Activated CD4-positive, CD25-positive, alpha-beta regulatory T cell treated with anti-CD3 and anti-CD28 coated beads, Interleukin-2, amount 50 U/mL, for 16 hours (primary cell): ENCODE results near the gene CD6.

Source experiments
- DNase-seq: peaks from one replicate; pipeline ENCODE4 v3.0.0-alpha.2; 2020; ENCODE audit warnings: low read depth, low spot score

Gene CD6

DNA sequence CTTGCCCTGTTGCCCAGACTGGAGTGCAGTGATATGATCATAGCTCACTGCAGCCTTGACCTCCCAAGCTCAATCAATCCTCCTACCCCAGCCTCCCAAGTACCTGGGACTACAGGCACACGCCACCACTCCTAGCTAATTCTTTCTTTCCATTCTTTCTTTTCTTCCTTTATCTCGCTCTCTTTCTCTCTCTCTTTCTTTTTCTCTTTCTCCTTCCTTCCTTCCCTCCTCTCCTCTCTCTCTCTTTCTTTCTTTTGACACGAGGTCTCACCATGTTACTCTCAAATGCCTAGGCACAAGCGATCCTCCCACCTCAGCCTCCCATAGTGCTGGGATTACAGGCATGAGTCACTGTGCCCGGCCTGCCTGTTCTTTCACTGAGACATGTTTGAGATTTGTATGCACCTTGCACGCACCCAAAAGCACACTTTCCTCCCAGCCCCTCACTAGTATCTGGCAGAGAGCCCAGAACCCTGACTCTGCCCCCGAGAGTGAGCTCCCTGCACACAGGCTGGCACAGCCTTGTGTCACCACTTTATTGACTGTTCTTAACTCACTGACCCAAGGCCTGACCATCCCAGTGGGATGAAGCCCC, 56.8 kb downstream of the CD6 start:
- DNase-seq = no peak

DNA sequence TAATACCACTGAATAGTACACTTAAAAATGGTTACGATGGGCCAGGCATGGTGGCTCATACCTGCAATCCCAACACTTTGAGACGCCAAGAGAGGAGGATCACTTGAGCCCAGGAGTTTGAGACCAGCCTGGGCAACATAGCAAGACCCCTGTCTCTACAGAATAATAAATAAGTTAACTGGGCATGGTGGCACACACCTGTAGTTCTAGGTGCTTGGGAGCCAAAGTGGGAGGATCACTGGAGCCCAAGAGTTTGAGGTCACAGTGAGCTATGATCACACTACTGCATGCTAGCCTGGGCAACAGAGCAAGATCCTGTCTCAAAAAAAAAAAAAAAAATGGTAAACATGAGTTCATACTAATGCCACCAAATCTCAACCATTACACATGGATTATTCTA, 61.3 kb downstream of the CD6 start:
- no peak for DNase-seq

DNA sequence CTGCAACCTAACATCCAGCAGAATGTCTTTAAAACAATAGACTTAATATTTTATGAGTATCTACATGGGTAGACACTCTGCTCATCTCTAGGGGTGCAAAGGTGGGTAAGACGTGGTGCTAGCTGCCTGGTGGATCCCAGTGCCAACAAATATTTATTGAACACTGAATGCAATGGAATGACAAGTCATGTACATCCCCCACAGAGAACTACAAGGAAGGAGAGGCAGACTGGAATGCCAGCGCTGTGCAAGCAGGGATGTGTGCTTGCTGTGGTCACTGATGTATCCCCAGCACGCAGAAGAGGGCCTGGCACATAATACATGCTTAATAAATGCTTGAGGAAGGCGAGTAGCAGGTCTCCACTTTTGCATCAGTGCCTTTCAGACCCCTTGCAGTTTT, 61.9 kb downstream of the CD6 start:
- DNase-seq = no peak

DNA sequence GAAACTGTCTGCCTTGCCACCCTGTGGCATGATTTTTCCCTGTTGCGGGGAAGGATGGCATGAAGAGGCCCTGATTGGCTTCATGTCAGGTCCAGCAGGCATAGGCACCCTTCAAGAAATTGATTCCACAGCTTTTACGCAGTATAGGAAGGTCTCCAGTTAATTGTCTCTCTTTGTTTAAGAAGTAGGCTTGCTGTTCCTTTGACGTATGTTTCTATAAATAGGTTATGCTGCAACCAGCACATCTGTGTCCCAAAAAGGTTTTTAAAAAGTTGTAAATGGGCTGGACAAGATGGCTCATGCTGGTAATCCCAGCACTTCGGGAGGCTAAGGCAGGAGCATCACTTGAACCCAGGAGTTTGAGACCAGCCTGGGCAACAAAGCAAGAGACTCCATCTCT, 62.6 kb downstream of the CD6 start:
- DNase-seq = no peak

DNA sequence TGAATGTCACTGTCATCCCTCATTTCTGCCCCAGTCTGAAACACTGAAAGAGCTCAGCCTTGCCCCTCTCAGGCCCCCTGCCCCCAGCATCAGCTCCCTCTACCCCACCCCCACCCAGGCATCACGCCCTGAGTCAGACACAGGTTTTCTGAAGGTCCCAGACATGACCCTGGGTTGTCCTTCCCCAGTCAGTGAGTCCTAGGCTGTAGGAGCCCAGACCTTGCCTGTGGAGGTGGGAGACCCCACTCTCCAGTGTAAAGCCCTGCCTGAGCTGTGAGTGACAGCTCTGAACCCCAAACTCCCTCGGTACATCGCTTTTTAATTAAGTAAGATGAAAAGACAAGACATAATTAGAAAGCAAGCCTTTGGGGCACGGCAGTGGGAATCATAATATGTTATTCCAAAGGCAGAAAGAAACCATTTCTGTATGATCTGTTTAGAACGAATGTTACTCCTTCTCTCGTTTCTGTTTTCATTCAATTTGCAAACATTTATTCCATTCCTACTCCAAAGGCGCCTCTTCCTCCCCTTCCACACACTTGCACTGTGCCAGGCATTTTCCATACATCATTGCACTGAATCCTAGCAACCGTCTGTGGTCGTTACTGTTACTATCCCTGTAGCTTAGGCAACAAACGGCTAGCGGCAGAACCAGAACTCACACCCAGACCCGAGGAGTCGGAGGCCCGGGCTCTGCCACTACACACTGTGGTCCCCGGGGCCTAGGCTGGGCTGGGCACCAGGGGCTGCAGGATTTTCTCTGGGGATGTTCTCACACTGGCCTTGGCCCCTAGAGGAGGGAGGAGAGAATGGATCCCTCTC, 63.4 kb downstream of the CD6 start:
- no peak for DNase-seq

DNA sequence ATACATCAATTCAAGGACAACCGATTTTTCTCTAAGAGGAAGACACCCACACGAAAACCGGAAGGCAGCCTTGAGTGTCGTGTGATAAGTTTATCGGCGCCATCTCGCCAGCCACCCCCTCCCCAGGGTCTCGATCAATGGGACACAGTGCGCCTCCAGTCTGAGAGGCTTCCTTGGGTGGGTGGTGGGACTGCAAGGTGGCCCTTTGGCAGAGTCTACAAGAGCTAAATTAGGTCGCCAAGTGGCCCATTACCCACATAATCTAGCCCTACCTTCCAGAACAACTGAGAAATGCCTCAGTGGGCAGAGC, 64.0 kb downstream of the CD6 start:
- no peak for DNase-seq

DNA sequence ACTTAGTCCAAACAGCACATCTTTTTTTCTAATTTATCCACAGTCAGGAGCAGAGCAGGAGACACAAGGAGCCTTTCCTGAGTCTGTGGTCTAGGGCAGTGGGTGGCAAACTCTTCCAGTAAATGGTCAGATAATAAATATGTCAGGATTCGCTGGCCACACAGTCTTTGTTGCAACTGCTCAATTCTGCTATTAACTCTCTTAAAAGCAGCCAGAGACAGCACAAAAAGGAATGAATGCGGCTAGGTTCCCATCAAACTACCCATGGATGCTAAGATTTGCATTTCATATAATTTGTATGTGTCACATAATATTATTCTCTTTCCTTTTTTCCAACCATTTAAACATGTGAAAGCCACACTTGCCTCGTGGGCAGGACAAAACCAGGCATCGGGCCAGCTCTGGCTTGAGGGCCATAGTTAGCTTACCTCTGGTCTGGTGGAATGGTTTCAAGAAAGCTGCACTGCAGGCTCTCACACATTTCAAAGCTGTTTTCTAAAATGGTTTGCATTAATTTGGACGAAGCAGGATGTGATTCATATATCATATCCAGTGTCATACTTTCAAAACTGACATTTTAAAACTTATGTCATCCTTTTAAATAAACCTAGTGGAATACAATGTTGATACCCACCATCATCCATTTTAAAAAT, 66.1 kb downstream of the CD6 start:
- no peak for DNase-seq

DNA sequence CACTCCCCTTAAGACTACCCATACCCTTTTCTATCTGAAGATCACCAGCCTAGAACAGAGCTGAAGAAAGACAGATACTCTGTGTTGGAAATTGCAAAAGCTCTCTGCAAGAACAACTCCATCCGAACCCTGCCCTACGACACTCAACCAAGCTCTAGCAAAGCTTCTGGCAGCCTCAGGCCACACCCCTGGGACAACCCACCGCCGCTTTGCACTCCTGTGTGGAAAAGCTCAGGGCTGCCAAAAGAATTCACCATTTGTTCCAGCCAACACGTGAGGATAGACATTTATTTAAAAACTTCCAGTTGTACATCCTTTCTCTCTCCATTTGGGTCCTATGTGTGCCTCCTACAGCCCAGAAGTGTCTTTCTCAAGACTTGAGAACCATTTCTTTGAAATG, 68.4 kb downstream of the CD6 start:
- no peak for DNase-seq

DNA sequence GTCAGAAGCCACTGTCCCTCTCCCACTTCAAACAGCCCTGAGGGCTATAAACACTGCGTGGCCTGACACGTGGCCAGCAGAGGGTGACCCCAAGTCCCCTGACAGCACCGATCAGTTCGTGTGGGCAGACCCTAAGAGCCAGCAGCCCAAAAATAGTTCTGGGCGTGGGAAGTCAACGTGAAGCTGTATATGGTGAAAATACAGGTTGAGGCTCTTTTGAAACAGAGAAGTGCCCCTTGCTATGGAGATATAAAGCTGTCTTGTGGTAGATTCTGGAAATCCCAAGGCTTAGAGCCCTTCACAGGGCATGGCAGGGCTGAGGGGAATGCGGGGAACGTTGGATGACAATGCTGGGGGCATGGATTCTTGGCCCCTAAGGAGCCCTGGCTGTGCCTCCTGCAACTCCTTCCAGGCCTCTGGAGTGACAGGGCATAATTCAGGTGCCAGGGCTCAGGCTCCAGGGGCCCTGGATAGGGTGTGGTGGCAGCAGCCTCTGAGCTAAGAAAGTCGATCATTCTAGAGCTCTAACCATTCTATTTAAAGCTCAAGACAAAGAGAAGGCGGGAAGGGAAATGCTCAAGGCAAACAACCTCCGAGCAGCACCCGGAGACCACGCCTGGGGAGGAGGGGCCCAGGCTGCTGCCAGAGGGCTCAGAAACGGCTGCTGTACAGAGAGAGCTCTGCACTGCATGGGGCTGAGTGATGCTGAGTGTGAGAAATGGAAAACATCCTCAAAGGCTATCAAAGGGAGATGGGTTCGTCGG, 70.5 kb downstream of the CD6 start:
- DNase-seq = peak; percentile 64

DNA sequence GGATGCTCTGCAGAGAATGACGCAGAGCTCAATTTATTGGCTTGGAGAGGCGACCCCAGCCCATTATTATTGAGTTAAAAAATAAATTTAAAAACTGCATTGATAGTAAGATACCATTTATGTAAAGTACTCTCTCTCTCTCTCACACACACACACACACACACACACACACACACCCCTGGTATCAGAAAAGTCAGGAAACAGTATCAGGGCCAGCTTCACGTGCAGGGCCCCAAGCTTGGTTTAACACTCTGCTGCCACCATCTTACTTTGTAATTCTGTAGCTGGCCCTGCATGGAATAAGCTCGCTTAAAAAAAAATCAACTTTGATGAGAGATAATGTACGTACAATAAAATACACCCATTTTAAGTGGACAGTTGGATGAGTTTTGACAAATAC, 71.1 kb downstream of the CD6 start:
- no peak for DNase-seq

DNA sequence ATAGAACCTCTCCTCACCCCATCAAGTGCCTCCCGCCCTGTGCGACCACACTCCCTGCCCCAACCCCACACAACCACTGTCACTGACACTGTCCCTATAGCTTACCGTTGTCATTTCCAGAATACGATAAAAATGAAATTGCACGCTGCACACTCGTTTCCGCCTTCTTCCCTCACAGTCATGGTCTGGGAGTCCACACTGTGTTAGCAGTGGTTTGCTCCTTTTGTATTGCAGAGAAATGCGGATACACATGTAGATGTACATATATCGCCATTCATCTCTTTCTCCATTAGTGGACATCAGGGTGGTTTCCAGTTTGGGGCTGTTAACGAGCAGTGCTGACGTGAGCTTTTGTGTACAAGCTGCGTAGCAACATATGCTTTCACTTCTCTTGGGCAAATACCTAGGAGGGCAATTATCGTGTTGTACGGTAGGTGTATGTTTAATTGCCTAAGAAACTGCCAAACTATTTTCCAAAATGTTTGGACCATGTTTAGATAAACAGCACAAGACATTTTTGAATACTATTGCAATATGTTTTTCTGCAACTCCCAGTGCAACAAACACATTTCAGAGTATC, 71.6 kb downstream of the CD6 start:
- no peak for DNase-seq

DNA sequence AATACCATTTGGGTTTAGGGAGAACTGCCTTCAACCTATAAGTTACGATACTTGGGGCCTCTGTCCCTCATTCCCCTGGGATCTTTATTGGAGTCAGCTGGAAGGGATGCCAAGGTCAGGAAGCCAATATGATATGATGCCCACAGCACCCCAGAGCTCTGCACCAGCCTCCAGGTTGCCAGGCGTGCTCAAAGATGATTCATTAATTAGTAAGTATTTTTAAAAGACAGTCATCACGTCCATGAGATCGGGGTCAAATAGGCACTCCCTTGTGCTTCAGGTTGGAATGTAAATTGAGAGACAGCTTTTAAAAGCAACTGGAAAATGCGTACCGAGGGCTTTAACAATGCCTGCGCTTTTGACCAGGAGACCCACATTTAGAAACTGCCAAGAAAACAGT, 73.8 kb downstream of the CD6 start:
- no peak for DNase-seq

DNA sequence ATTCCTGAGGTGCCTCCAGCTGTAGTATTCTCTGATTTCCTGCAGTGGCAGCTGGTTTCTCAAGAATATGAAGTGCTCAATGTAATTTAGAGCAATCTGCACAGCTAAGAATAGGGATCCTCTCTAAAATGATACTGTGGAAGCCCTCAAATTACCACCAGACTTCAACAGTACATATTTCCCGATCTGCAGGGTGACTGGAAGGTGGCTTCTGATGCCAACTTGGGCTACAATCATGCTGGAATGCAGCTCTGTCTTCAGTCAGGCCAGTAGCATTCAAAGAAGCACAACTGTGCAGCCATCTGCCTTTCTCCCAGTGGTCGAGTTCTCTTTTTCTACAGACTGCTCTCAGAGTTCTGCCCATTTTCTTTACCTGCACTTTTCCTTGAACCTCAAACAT, 75.4 kb downstream of the CD6 start:
- no peak for DNase-seq

DNA sequence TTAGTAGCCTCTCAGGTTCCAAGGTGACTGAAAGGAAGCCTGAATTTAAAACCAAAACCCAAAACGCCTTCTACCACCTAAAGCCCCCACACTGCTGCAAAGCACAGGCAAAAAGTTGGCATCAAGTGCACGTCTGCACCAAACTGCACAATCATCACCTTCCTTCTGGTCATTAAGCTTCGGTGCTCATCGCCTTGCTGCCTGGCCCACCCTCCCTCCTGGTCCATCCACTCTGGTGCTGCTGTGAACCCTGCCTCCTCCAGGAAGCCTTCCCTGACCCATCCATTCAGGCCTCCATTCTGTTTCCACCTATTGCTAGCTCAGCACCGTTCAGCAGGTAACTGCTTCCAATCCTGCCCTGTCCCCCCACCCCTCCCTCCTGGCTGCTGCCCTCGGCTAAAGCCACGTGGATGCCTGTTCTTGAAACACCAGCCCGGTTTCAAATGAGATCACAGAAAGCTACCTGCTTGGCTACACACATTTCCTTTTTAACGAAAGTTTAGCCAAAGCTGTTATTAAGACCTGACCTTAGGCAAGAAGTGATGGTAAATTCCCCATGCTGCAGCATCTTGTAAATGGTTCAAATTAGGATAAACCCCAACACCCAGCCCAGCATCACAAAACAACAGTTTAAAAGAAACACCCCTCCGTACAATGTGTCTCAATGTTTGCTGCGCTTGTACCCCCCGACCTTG, 77.0 kb downstream of the CD6 start:
- DNase-seq = no peak

DNA sequence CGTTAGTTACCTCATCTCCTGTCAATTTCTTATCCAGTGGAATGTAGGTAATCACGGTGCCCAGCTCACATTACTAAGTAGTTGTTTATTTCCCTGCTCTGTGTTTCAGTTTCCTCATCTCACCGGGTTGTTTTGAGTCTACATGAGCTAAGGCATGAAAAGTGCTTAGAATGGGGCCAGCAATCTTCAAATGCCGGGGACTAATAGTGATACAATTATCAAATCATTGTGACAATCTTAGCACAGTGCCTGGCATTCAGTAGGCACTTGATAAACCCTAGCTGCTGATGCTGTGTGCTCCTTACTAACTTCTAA, 77.5 kb downstream of the CD6 start:
- no peak for DNase-seq

DNA sequence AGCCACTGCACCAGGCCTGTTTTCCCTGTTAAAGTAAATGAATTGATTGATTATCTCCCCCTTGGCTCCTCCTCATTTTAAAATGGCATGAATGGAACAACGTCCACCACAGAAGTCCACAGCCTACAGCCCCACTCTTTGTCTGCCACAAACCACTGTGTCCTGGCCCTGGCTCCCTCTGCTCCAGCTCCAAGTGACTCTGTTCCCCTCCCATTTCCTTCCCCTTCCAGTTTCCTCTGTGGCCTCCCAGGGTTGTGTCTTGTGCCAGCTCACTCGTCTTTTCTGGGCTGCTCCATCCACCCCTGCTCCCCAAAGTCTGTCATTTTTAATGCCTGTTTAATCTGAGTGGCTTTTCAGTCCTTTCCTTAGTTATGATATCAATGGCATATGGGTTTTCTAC, 78.4 kb downstream of the CD6 start:
- DNase-seq = no peak

DNA sequence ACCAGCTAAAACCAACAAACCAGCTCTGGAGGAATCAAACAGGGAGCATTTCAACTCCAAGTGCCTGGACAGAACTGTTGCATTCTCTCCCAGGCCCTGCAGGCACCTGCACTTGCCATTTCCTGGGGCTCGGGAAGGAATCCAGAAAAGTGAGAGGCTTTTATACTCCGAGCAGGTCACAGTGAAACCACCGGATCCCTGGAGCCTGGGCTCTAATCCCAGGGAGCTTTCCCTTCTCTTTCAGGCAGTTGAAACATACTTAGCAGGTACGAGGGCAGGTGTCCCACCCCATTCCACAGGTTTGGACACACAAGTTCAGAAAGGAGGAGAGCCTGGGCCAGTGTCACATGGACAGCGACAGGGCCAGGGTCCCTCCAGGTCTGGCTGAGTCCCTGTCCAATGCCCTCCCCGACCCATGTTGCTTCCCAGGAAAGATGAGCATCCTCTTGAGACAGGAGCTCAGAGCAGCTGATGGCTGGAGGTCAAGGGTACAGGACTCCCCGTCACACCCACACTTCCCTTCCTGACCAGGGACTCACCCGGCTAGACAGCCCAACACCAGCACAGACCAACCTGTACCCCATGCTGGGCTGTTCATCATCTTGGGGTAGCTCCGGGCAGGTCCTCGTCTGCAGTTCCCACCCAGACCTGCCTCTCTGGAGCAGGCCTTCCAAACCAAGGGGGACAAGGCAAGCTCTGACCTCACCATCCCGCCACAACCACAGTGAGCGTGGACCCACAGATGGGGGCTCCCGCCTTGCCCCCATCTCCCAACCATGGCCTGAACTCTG, 80.9 kb downstream of the CD6 start:
- DNase-seq = no peak

DNA sequence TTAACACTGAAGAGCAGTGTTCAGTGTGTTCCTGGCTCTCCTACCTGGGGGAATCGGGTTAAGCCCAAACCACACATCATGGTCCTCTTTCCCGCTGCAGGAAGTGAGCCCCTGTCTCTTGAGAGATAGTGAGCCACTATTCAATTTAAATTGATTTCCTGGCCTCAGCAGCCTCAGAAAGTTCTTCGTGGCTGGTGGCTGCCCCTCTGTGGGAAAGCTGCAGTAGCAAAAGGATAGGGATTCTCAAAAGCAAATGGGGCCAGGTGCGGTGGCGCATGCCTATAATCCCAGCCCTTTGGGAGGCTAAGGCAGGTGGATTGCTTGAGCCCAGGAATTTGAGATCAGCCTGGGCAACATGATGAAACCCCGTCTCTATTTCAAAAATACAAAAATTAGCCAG, 81.7 kb downstream of the CD6 start:
- DNase-seq = no peak

DNA sequence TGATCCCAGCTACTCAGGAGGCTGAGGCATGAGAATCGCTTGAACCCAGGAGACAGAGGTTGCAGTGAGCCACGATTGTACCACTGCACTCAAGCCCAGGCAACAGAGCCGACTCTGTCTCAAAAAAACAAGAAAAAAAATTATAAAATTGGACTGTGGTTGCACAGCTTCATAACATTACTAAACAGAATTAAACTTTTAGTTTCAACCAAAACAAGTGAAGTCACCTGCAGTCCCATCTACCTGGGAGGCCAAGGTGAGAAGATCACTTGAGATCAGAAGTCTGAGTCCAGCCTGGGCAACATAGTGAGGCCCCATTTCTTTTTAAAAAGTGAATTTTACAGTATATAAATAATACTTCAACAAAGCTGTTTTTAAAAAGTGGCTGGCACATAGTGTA, 83.0 kb downstream of the CD6 start:
- DNase-seq = no peak

DNA sequence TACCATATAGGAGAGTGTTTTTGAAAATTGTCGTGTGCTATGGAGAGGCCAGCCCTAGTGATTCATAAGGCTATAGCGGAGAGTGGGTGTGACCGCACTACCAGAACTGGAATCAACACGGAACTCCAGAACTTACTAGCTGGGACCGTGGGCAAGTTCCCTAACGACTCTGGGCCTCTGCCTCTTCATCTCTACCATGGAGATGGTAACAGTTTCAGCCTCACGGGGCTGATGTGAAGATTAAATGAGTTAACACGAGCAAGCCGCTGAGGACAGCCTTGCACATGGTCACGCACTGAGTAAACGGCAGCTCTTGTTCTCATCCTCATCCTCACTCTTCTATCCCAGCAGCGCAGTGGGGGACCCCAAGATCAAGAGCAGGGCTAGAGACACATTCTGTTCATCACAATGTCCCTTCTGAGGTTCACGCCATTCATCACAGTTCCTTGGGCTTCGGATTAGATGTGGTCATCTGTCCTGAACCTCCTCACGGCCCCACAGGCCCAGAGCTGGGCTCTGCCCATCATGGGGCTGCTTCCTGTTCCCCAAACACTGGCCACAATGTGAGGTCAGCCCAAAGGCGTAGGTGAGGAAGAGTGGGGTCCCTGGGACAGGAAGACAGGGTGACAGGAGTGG, 83.6 kb downstream of the CD6 start:
- DNase-seq = no peak

DNA sequence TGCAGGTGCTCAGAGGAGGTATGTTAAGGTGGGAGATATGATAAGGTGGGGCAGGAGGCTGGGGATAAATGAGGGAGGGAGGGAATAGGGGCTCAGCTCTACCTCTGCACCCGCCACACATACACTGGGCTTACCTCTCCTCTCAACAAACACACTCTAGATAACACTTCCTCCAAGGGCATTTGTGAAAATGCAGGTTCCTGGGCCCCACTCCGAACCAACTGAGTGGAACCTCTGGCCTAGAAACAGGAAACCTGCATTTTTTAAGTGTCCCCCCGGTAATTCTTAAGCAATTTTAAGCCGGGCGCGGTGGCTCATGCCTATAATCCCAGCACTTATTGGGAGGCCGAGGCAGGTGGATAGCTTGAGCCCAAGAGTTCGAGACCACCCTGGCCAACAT, 84.3 kb downstream of the CD6 start:
- no peak for DNase-seq
